GM21390 (cell line): ENCODE data around the gene USP49.
"Not testable (repeated sequence)": the region's sequence is repeated elsewhere in the genome, so short reads cannot be mapped to it uniquely, and the experiment has no call there.

Source experiments
- ATAC-seq: cut with Tn5 transposase; IDR thresholded peaks from one replicate; pipeline ENCODE4 v1.9.1; 2021; ENCODE audit not compliant: unreplicated experiment

The USP49 gene

DNA sequence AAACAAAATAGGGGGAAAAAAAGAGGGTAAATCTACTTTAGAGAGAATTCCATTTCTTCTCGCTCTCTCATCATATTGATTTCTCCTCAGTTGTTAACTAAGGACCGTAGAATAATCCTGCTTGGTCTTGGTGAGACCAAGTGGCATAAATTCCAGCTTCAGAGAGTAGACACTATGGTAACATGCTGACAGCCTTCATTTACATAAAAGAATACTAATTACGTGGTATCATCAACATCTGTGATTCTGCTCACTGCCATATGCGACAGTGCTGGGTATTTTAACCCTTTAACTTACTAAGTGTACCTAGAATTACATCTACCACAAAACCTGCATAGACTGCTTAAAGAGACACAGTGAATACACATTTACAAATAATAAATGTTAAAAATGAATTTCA lies 80.5 kb downstream of the USP49 start:
- no peak for ATAC-seq

DNA sequence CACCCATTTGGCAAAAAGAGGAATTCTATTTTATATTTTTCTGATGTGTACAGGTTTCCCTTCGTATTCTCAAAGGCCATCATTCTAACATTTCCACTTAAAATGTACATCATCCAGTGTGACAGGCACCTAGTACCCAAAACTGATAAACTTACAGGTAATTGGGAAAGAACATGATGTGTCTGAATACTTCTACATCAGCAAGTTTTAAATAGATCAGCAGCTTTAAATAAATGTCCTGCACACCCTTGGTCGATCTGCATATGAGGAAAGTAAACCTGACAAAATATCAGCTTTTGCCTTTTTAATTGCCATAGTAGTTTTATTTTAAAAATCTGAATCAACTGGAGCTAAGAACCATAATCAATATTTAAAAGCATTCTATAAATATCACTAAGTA lies 81.2 kb downstream of the USP49 start:
- ATAC-seq, result no peak

GRCh38 chr6:41813469-41813868 lies 81.7 kb downstream of the USP49 start:
- ATAC-seq, result no peak

DNA sequence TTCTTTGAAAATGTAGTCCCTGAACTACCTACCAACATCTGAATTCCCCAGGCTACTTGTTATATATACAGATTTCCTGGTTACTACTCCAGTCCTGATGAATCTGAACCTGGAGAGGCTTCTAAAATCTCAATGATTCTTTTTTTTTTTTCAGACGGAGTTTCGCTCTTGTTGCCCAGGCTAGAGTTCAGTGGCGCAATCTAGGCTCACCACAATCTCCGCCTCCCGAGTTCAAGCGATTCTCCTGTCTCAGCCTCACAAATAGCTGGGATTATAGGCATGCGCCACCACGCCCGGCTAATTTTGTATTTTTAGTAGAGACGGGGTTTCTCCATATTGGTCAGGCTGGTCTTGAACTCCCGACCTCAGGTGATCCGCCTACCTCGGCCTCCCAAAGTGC lies 83.2 kb downstream of the USP49 start:
- not testable (repeated sequence) for ATAC-seq

GRCh38 chr6:41811095-41811494 lies 84.1 kb downstream of the USP49 start:
- no peak for ATAC-seq

DNA sequence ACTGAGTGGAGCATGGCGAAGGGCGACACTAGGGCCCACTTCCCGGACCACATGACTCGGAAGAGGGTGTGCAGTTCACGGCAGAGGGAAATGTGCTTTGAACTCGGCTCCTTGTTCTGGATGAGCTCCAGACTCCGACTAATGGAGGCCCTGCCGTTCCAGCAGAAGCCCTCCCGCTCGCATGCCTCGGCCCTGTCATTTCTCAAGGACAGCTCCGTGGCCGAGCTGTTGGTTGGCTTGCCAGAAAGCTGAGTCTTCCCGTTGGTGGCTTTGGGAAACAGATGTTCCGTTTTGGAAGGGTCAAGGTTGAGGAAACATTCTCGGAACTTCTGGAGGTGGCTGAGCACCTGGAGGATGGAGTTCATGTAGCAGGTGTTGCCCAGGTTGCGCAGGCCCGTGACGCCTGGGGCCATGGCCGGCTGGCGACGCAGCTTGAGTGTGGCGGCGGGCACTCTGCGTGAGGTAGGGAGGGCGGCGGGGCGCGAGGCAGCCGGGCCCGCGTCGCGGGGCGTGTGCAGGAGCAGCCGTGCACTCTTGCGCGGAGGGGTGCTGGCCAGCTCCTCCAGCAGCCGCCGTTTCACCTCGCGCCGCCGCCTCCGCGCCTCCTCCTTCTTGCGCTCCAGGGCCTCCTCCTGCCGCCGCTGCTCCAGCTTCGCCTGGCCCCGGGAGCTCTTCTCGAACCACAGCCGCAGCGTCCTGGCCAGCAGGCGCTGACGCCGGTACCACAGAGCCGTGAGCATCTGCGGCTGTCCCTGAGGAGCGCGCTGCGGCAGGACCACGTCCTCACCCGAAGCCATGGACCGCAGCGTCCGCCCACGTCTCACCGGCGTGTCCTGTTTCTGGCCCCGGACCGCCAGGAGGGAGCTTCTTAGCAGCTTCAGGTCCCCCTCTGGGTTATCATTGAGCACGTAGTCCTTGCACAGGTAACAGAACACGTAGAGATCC lies 89.1 kb downstream of the USP49 start:
- ATAC-seq, result no peak

GRCh38 chr6:41801380-41801779 lies 93.8 kb downstream of the USP49 start:
- ATAC-seq, result no peak

GRCh38 chr6:41799559-41799911 lies 95.6 kb downstream of the USP49 start:
- no peak for ATAC-seq

GRCh38 chr6:41798901-41799558 lies 96.1 kb downstream of the USP49 start:
- ATAC-seq, result no peak

DNA sequence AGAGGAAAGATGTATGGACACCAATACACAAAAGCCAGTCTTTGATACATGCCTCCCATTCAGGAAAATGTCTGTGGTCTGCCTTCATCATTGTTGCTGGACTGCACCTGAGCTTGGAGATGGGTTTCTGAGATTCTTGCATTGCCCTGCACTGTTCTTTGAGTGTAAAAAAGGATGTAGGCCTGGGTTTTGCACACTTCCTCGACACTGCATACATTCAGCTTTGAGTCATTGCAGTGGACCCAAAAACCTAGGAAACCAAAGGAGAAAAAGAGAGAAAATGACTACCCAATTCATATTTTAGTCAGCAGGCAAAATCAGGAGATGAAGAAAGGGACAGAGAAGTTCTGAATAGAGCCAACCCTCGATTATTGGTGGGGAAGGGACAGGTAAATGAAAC lies 98.7 kb downstream of the USP49 start:
- no peak for ATAC-seq

GRCh38 chr6:41791984-41792383 lies 103.2 kb downstream of the USP49 start:
- ATAC-seq, result no peak

GRCh38 chr6:41791305-41791704 lies 103.9 kb downstream of the USP49 start:
- no peak for ATAC-seq

- ATAC-seq, result no peak
These were observed 105.1 kb downstream of the USP49 start for GRCh38 chr6:41790045-41790444.

DNA sequence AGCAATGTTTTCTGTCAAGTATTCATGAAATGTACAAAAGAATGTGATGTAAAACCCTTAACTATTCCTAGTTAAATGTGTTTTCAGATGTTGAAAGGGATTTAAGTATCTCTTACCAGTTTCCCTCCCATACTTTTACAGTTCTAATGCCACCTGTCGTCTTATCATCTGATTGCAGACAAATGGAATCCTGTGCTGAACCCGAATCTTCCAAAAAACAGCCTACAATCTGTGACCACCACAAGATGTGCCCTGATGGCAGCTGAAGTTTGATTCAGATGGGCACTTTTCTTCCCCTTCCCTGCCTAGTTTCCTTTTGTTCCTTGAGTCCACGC lies 105.8 kb downstream of the USP49 start:
- ATAC-seq, result no peak

GRCh38 chr6:41787219-41787917 lies 107.8 kb downstream of the USP49 start, which contains the start of gene TOMM6:
Gene TOMM6 (plus strand): TSS chr6:41787694. CDS start chr6:41787698, 4 bp downstream.
- peak; percentile 75 for ATAC-seq

- ATAC-seq, result peak; percentile 63
These were observed 108.5 kb downstream of the USP49 start for GRCh38 chr6:41786451-41787218.

GRCh38 chr6:41785689-41786450 lies 109.3 kb downstream of the USP49 start:
- no peak for ATAC-seq

- ATAC-seq, result no peak
These were observed 109.9 kb downstream of the USP49 start for GRCh38 chr6:41785254-41785653.

DNA sequence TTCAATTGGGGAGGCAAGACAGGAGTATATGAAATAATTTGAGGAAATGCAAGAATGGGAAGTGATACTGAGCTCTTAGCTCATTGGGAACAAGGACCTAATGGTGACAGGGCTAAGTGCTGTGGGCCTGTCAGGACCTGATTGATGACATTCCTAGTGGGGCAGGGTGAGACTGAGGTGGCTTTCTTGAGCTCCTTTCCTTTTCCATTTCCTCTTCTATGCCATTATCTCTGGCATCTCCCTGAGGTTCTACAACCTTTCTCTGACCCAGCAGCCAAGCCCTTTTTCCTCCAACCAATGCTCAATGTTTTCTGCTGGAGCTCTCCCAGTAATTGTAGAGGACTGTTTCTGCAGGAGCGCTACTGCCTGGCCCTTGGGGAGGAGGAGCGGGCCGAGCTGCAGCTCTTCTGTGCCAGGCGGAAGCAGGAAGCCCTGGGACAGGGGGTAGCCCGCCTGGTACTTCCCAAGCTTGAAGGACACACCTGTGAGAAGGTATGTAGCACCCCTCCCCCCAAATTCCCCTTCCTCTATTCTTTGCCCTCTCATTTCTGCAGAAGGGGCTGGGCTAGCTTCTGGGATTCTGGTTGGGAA lies 110.5 kb downstream of the USP49 start:
- no peak for ATAC-seq
